ENCODE data around the gene AGTPBP1.
"Not testable (repeated sequence)": the region's sequence is repeated elsewhere in the genome, so short reads cannot be mapped to it uniquely, and the experiment has no call there.

AGTPBP1 gene

GRCh38 chr9:85741875-85742596, at the start of gene AGTPBP1:
Gene AGTPBP1 (minus strand): TSS chr9:85741954. CDS start chr9:85712533, 29,421 bp downstream.
- DNase-seq (ENCODE audit: low spot score), result peak; percentile 95

GRCh38 chr9:85786116-85786515, 44.4 kb upstream of the AGTPBP1 start:
- not testable (repeated sequence) for DNase-seq (ENCODE audit: low spot score)

- DNase-seq (ENCODE audit: low spot score), result not testable (repeated sequence)
Observed at GRCh38 chr9:85773844-85774243, 32.1 kb upstream of the AGTPBP1 start.

- DNase-seq (ENCODE audit: low spot score), result not testable (repeated sequence)
Observed at GRCh38 chr9:85761802-85762201, 20.0 kb upstream of the AGTPBP1 start.

GRCh38 chr9:85757716-85758115, 16.0 kb upstream of the AGTPBP1 start:
- DNase-seq (ENCODE audit: low spot score), result not testable (repeated sequence)

GRCh38 chr9:85756216-85756615, 14.5 kb upstream of the AGTPBP1 start:
- not testable (repeated sequence) for DNase-seq (ENCODE audit: low spot score)

- DNase-seq (ENCODE audit: low spot score), result no peak
Observed at GRCh38 chr9:85746309-85746708, 4.6 kb upstream of the AGTPBP1 start.

- no peak for DNase-seq (ENCODE audit: low spot score)
Observed at GRCh38 chr9:85745203-85745602, 3.4 kb upstream of the AGTPBP1 start.

- no peak for DNase-seq (ENCODE audit: low spot score)
Observed at GRCh38 chr9:85744480-85744879, 2.7 kb upstream of the AGTPBP1 start.

- DNase-seq (ENCODE audit: low spot score), result no peak
Observed at GRCh38 chr9:85743275-85744128, 1.7 kb upstream of the AGTPBP1 start.

GRCh38 chr9:85742597-85742936, 813 bp upstream of the AGTPBP1 start:
- no peak for DNase-seq (ENCODE audit: low spot score)

GRCh38 chr9:85741095-85741874, 469 bp downstream of the AGTPBP1 start:
- DNase-seq (ENCODE audit: low spot score), result peak; percentile 79

- DNase-seq (ENCODE audit: low spot score), result no peak
Observed at GRCh38 chr9:85740787-85741094, 1.0 kb downstream of the AGTPBP1 start.

- no peak for DNase-seq (ENCODE audit: low spot score)
Observed at GRCh38 chr9:85738509-85738908, 3.2 kb downstream of the AGTPBP1 start.

GRCh38 chr9:85737671-85738070, 4.1 kb downstream of the AGTPBP1 start:
- DNase-seq (ENCODE audit: low spot score), result no peak

GRCh38 chr9:85730916-85731630, 10.7 kb downstream of the AGTPBP1 start:
- no peak for DNase-seq (ENCODE audit: low spot score)

- no peak for DNase-seq (ENCODE audit: low spot score)
Observed at GRCh38 chr9:85729882-85730281, 11.9 kb downstream of the AGTPBP1 start.

- no peak for DNase-seq (ENCODE audit: low spot score)
Observed at GRCh38 chr9:85727500-85727899, 14.3 kb downstream of the AGTPBP1 start.

GRCh38 chr9:85726737-85727136, 15.0 kb downstream of the AGTPBP1 start:
- DNase-seq (ENCODE audit: low spot score), result no peak

- DNase-seq (ENCODE audit: low spot score), result peak; percentile 63
Observed at GRCh38 chr9:85723215-85723614, 18.5 kb downstream of the AGTPBP1 start.

GRCh38 chr9:85719411-85719810, 22.3 kb downstream of the AGTPBP1 start:
- DNase-seq (ENCODE audit: low spot score), result not testable (repeated sequence)

GRCh38 chr9:85717818-85718217, 23.9 kb downstream of the AGTPBP1 start:
- DNase-seq (ENCODE audit: low spot score), result not testable (repeated sequence)
